Measurements from ENCODE around the gene DGKK. TPM values are rescaled to one million over a fixed set of nuclear protein-coding genes. Genes with fewer than 3 reads are reported as not detected.

The DGKK gene
- total RNA-seq, 1 experiment from 2014 or later, result 1.6 TPM

GRCh38 chrX:50393902-50394301 is 76.7 kb downstream of the DGKK start:
- Histone ChIP-seq H4K8ac (replicated peaks; ENCODE audit: insufficient read length, low read depth, low read length) (no peak overlapping the region), H3K9ac (ENCODE audit: extremely low read depth, insufficient read length, low read length) (no peak overlapping the region), H3K56ac (ENCODE audit: insufficient read length, low read depth, low read length) (no peak overlapping the region), H3K27ac (ENCODE audit: insufficient read length, low read depth, low read length) (no peak overlapping the region), H3K4me1 (ENCODE audit: insufficient read depth, low read length) (no peaks in the 10 kb centered on the region), H3K18ac (ENCODE audit: insufficient read length, low read depth, low read length) (no peak overlapping the region), H2BK20ac (ENCODE audit: low read depth, low read length, poor library complexity, severe bottlenecking) (no peak overlapping the region), H2BK120ac (ENCODE audit: low read depth, low read length, poor library complexity, severe bottlenecking) (no peak overlapping the region), H2BK12ac (ENCODE audit: insufficient read length, low read depth, low read length) (no peak overlapping the region), H3K27me3 (ENCODE audit: insufficient read depth, low read length) (no peaks in the 10 kb centered on the region), H3K14ac (ENCODE audit: insufficient read depth, low read length) (no peak overlapping the region), H3K23me2 (ENCODE audit: insufficient read length, low read depth, low read length, poor library complexity, severe bottlenecking) (no peaks in the 10 kb centered on the region), H2BK5ac (ENCODE audit: insufficient read length, low read length) (no peak overlapping the region), H3K4me2 (ENCODE audit: insufficient read depth, insufficient read length, low read length) (no peak overlapping the region), H3K23ac (ENCODE audit: insufficient read length, low read depth, low read length) (no peak overlapping the region), H4K91ac (ENCODE audit: insufficient read length, low read depth, low read length) (no peak overlapping the region), H3K9me3 (ENCODE audit: control insufficient read depth, low read depth, low read length) (no peaks in the 10 kb centered on the region), H3T11ph (ENCODE audit: low read length) (no peak overlapping the region), H3K79me2 (ENCODE audit: insufficient read depth, low read length) (no peaks in the 10 kb centered on the region), H2BK15ac (ENCODE audit: low read depth, low read length) (no peak overlapping the region), H4K20me1 (ENCODE audit: control insufficient read depth, insufficient read depth, insufficient read length) (no peaks in the 10 kb centered on the region), H3K79me1 (ENCODE audit: insufficient read depth, low read depth, low read length, poor library complexity, severe bottlenecking) (no peaks in the 10 kb centered on the region), H2AFZ (ENCODE audit: low read length) (no peak overlapping the region), H2AK5ac (ENCODE audit: insufficient read length, low read length) (no peak overlapping the region), H4K5ac (ENCODE audit: insufficient read length, low read depth, low read length) (no peak overlapping the region), H3K4ac (ENCODE audit: low read depth, low read length) (no peak overlapping the region)
- no peak for DNase-seq
- H3K4me3 Mint-ChIP-seq, result no peak overlapping the region
- H3K36me3 Mint-ChIP-seq (ENCODE audit: insufficient read depth in 1 of 3, low read depth in 3 of 3), result peaks cover 0 to 7% (median 0%) of the 10 kb centered on the region in 3 experiments; a peak in 4 of 7 replicates
- WGBS (ENCODE audit: extremely low coverage, insufficient read length, low lambda C conversion rate), result no CpG with 5 or more reads among the region's 2 CpGs
- no peaks in the 10 kb centered on the region for H3K4me1 Mint-ChIP-seq
- peaks cover 60 to 73% of the 10 kb centered on the region in 2 experiments for H3K9me3 Mint-ChIP-seq
- no peak for TF ChIP-seq CTCF (conservative IDR thresholded peaks at IDR 0.05)
- no peaks in the 10 kb centered on the region for H3K27me3 Mint-ChIP-seq (ENCODE audit: low read depth)
- no peak overlapping the region for H3K27ac Mint-ChIP-seq
